ENCODE data around the gene C16orf92. TPM values are rescaled to one million over a fixed set of nuclear protein-coding genes. Genes with fewer than 3 reads are reported as not detected.
A peak's percentile ranks its signal among the peaks of the same experiment; 100 is the strongest.

C16orf92 gene
- total and polyA plus RNA-seq, 2 of the 13 experiments (the other 11 are each of a cell fraction or from before 2014, with no cell fraction given) = not detected

- TF ChIP-seq SETDB1 (CRISPR knock-in tag; IDR thresholded peaks at IDR 0.05; ENCODE audit: borderline replicate concordance) (0 out of 2 replicates have a peak, but pooled peaks have one; percentile 90), SOX13 (IDR thresholded peaks at IDR 0.05) (peak; percentile 38; the same call in 1 of the 2 replicates), SOX13 (CRISPR knock-in tag; conservative IDR thresholded peaks at IDR 0.05 in 1 of 2, IDR thresholded peaks at IDR 0.05 in 1 of 2) (no peak; a peak in 1 of 4 replicates), ZNF367 (CRISPR knock-in tag; IDR thresholded peaks at IDR 0.05; ENCODE audit: borderline replicate concordance) (peak; percentile 90; the same call in 1 of the 2 replicates), TOE1 (CRISPR knock-in tag; IDR thresholded peaks at IDR 0.05) (peak; percentile 74; the same call in 1 of the 2 replicates), SALL2 (CRISPR knock-in tag; IDR thresholded peaks at IDR 0.05) (peak; percentile 81), NFE2 (CRISPR knock-in tag; IDR thresholded peaks at IDR 0.05) (peak; percentile 97), ZNF333 (CRISPR knock-in tag; IDR thresholded peaks at IDR 0.05; ENCODE audit: borderline replicate concordance) (peak; percentile 91), MEF2D (CRISPR knock-in tag; IDR thresholded peaks at IDR 0.05) (peak; percentile 85), SRSF4 (IDR thresholded peaks at IDR 0.05; ENCODE audit: low read depth, low read length, poor library complexity, severe bottlenecking) (peak; percentile 66), ZNF513 (CRISPR knock-in tag; conservative IDR thresholded peaks at IDR 0.05) (no peak; the same call in 1 of the 2 replicates), TRIM24 (CRISPR knock-in tag; IDR thresholded peaks at IDR 0.05) (no peak), HMG20B (CRISPR knock-in tag; conservative IDR thresholded peaks at IDR 0.05) (peak; percentile 68), PITX1 (CRISPR knock-in tag; IDR thresholded peaks at IDR 0.05) (peak; percentile 76), ETV5 (CRISPR knock-in tag; IDR thresholded peaks at IDR 0.05; ENCODE audit: borderline replicate concordance) (peak; percentile 97), GATA4 (IDR thresholded peaks at IDR 0.05; ENCODE audit: borderline replicate concordance, low read depth) (peak; percentile 88), ZBTB14 (CRISPR knock-in tag; IDR thresholded peaks at IDR 0.05) (peak; percentile 83), PAXIP1 (CRISPR knock-in tag; conservative IDR thresholded peaks at IDR 0.05) (peak; percentile 93)
Measured at GRCh38 chr16:30065102-30065942, 42.3 kb downstream of the C16orf92 start, which contains the start of gene ALDOA (continued).
